GM19099 (cell line): ENCODE results near the gene SPOCK1.

Experiments
- POLR2A ChIP-seq: IDR thresholded peaks from 3 replicates; pipeline ENCODE4 v1.6.1; 2011; ENCODE audit warnings: low read depth; ENCODE audit not compliant: insufficient read length; ENCODE audit errors: extremely low read depth

SPOCK1 gene

GRCh38 chr5:137291436-137291835 lies 207.7 kb downstream of the SPOCK1 start:
- TF ChIP-seq POLR2A: no peak

GRCh38 chr5:137291031-137291430 lies 208.1 kb downstream of the SPOCK1 start:
- TF ChIP-seq POLR2A: no peak

- TF ChIP-seq POLR2A: no peak
Observed at GRCh38 chr5:137290373-137290772, 208.8 kb downstream of the SPOCK1 start.

- no peak for TF ChIP-seq POLR2A
Observed at GRCh38 chr5:137289856-137290255, 209.3 kb downstream of the SPOCK1 start.

- TF ChIP-seq POLR2A: no peak
Observed at GRCh38 chr5:137287569-137287968, 211.6 kb downstream of the SPOCK1 start.

GRCh38 chr5:137286025-137286610 lies 213.0 kb downstream of the SPOCK1 start:
- TF ChIP-seq POLR2A: no peak

- no peak for TF ChIP-seq POLR2A
Observed at GRCh38 chr5:137283801-137284200, 215.3 kb downstream of the SPOCK1 start.

GRCh38 chr5:137282216-137282615 lies 216.9 kb downstream of the SPOCK1 start:
- TF ChIP-seq POLR2A: no peak

GRCh38 chr5:137281201-137281600 lies 217.9 kb downstream of the SPOCK1 start:
- no peak for TF ChIP-seq POLR2A

- TF ChIP-seq POLR2A: no peak
Observed at GRCh38 chr5:137280656-137281055, 218.5 kb downstream of the SPOCK1 start.

- TF ChIP-seq POLR2A: no peak
Observed at GRCh38 chr5:137279521-137280231, 219.4 kb downstream of the SPOCK1 start.

GRCh38 chr5:137278476-137278875 lies 220.7 kb downstream of the SPOCK1 start:
- TF ChIP-seq POLR2A: no peak

GRCh38 chr5:137275083-137275482 lies 224.0 kb downstream of the SPOCK1 start:
- TF ChIP-seq POLR2A: no peak

GRCh38 chr5:137273511-137273910 lies 225.6 kb downstream of the SPOCK1 start:
- no peak for TF ChIP-seq POLR2A

- no peak for TF ChIP-seq POLR2A
Observed at GRCh38 chr5:137272831-137273230, 226.3 kb downstream of the SPOCK1 start.

GRCh38 chr5:137269946-137270345 lies 229.2 kb downstream of the SPOCK1 start:
- TF ChIP-seq POLR2A: no peak
